ENCODE data around the gene BLOC1S6. TPM values are rescaled to one million over a fixed set of nuclear protein-coding genes. Genes with fewer than 3 reads are reported as not detected.

The BLOC1S6 gene
- total RNA-seq, 1 experiment from 2014 or later, result 40.1 TPM

DNA sequence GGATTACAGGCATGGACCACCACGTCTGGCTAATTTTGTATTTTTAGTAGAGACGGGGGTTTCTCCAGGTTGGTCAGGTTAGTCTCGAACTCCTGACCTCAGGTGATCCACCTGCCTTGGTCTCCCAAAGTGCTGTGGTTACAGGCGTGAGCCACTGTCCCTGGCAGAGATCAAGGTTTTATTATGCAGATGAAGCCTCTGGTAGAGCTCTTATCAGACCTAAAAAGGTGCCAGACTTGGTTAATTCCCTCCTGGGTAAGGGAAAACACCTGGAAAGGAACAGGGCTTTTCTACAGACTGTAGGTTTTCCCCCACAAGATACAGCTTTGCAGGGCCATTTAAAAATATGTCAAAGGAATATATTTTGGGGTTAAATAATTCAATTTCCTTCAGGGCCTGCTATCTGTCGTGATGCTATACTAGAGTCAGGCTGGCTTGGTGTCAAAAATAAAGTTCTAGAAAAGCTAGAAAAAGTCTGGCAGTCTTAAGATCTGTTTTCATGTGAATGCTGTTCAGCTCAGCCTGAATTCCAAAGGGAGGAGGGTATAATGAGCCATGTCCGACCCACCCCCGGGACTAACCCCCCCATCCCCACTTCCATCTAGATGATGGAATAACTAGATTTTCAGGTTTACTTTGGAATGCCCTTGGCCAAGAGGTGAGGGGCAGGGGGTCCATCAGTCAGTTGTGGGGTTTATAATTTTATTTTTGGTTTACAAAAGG, 1.9 kb upstream of the BLOC1S6 start:
- Histone ChIP-seq H3K79me2 (ENCODE audit: low read length) (peaks cover 34% of the 10 kb centered on the region), H3F3A (ENCODE audit: low read length, unreplicated experiment) (no peaks in the 10 kb centered on the region), H3K4me2 (ENCODE audit: low read length) (peak overlapping the region; percentile 96; the same call in 1 of the 2 replicates), H3K27ac (ENCODE audit: low read length) (no peak overlapping the region), H3K4me1 (ENCODE audit: insufficient read depth, low read length) (peaks cover 23% of the 10 kb centered on the region), H4K20me1 (ENCODE audit: low read length) (no peaks in the 10 kb centered on the region; the same call in 1 of the 2 replicates), H3K4me3 (ENCODE audit: low read length) (no peak overlapping the region), H3K36me3 (ENCODE audit: low read depth, low read length) (no peaks in the 10 kb centered on the region), H3K27me3 (ENCODE audit: low read length) (no peaks in the 10 kb centered on the region), H3K9ac (ENCODE audit: low read length) (no peak overlapping the region), H3K9me2 (replicated peaks; ENCODE audit: low read length) (no peaks in the 10 kb centered on the region), H2AFZ (ENCODE audit: low read length) (no peak overlapping the region), H3K9me3 (ENCODE audit: low read length) (no peaks in the 10 kb centered on the region)
- intact Hi-C loops (cut with micrococcal nuclease), result no loop called here
- ATAC-seq (no peak), DNase-seq (no peak)
- TF ChIP-seq EZH2 (IDR thresholded peaks at IDR 0.05; ENCODE audit: low read length, unreplicated experiment) (no peak), EZH2phosphoT487 (IDR thresholded peaks at IDR 0.05; ENCODE audit: borderline replicate concordance, low read length) (no peak), CTCF (conservative IDR thresholded peaks at IDR 0.05; ENCODE audit: low read depth, low read length) (no peak)
- ChIA-PET POLR2A (ENCODE audit: unreplicated experiment) (no interaction called here), CTCF (no interaction called here)
- BruUV-seq (replicated peaks), result no TSS peak

- intact Hi-C loops (cut with micrococcal nuclease), result no loop called here
- ChIA-PET POLR2A (ENCODE audit: unreplicated experiment) (interaction anchor here (0.8 kb wide), 1 partner anchor 25 kb away, joined by 4 read pairs; no protein-coding TSS in a partner anchor), CTCF (interaction anchor here (0.5 kb wide), 1 partner anchor 155 kb away, joined by 4 read pairs; no protein-coding TSS in a partner anchor)
- Histone ChIP-seq H3K79me2 (ENCODE audit: low read length) (peaks cover 43% of the 10 kb centered on the region), H3K9me3 (ENCODE audit: low read length) (no peaks in the 10 kb centered on the region), H3K36me3 (ENCODE audit: low read depth, low read length) (no peaks in the 10 kb centered on the region), H3F3A (ENCODE audit: low read length, unreplicated experiment) (no peaks in the 10 kb centered on the region), H3K9ac (ENCODE audit: low read length) (peak overlapping the region; percentile 98), H4K20me1 (ENCODE audit: low read length) (no peaks in the 10 kb centered on the region; the same call in 1 of the 2 replicates), H3K4me3 (ENCODE audit: low read length) (peak overlapping the region; percentile 98), H3K9me2 (replicated peaks; ENCODE audit: low read length) (no peaks in the 10 kb centered on the region), H3K27me3 (ENCODE audit: low read length) (no peaks in the 10 kb centered on the region), H3K27ac (ENCODE audit: low read length) (peak overlapping the region; percentile 93; the same call in 1 of the 2 replicates), H3K4me1 (ENCODE audit: insufficient read depth, low read length) (peaks cover 23% of the 10 kb centered on the region), H3K4me2 (ENCODE audit: low read length) (peak overlapping the region; percentile 96), H2AFZ (ENCODE audit: low read length) (peak overlapping the region; percentile 92; the same call in 1 of the 2 replicates)
- ATAC-seq, result no peak
- no TSS peak for BruUV-seq (replicated peaks)
- DNase-seq, result no peak
- TF ChIP-seq EZH2 (IDR thresholded peaks at IDR 0.05; ENCODE audit: low read length, unreplicated experiment), result no peak
- TF ChIP-seq CTCF (conservative IDR thresholded peaks at IDR 0.05; ENCODE audit: low read depth, low read length), result no peak
- no peak for TF ChIP-seq EZH2phosphoT487 (IDR thresholded peaks at IDR 0.05; ENCODE audit: borderline replicate concordance, low read length)
These were observed 1.1 kb upstream of the BLOC1S6 start for GRCh38 chr15:45586125-45586524.

DNA sequence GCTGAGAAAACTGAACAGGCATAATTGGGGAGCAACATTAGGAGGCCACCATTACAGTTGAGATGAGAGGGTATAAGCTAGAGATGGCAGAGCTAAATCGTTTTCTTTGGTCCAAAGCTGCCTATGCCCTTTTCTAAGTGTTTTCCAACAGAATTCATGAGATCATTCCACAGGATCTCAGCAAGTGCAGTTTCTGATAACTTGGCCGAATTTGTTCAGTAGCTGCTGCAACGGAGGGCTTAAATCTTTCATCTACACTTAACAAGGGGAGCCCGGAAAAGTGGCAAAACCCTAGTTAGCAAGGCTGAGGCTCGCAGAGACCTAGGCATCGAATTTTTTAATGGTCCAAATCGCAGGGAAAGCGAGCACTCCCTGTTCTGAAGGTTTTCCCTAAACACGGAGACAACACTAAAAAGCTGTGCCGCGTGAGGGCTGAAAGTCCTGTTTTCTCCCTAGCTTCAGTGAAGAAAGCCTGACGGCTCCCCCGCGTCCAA, 531 bp upstream of the BLOC1S6 start:
- Histone ChIP-seq H3K4me3 (ENCODE audit: low read length) (peak overlapping the region; percentile 98), H3K9me3 (ENCODE audit: low read length) (no peaks in the 10 kb centered on the region), H3K27me3 (ENCODE audit: low read length) (no peaks in the 10 kb centered on the region), H3K9ac (ENCODE audit: low read length) (peak overlapping the region; percentile 98), H3K4me2 (ENCODE audit: low read length) (peak overlapping the region; percentile 96), H4K20me1 (ENCODE audit: low read length) (no peaks in the 10 kb centered on the region; the same call in 1 of the 2 replicates), H3K79me2 (ENCODE audit: low read length) (peaks cover 47% of the 10 kb centered on the region), H3F3A (ENCODE audit: low read length, unreplicated experiment) (no peaks in the 10 kb centered on the region), H3K27ac (ENCODE audit: low read length) (peak overlapping the region; percentile 93), H2AFZ (ENCODE audit: low read length) (peak overlapping the region; percentile 92), H3K9me2 (replicated peaks; ENCODE audit: low read length) (no peaks in the 10 kb centered on the region), H3K36me3 (ENCODE audit: low read depth, low read length) (no peaks in the 10 kb centered on the region), H3K4me1 (ENCODE audit: insufficient read depth, low read length) (peaks cover 26% of the 10 kb centered on the region)
- TF ChIP-seq CTCF (conservative IDR thresholded peaks at IDR 0.05; ENCODE audit: low read depth, low read length) (no peak), EZH2phosphoT487 (IDR thresholded peaks at IDR 0.05; ENCODE audit: borderline replicate concordance, low read length) (no peak), EZH2 (IDR thresholded peaks at IDR 0.05; ENCODE audit: low read length, unreplicated experiment) (no peak)
- intact Hi-C loops (cut with micrococcal nuclease), result loop anchor here (1.0 kb wide), 1 partner anchor 36 kb away; no protein-coding TSS in a partner anchor
- ChIA-PET POLR2A (ENCODE audit: unreplicated experiment) (interaction anchor here (0.8 kb wide), 1 partner anchor 25 kb away, joined by 4 read pairs; no protein-coding TSS in a partner anchor), CTCF (no interaction called here)
- ATAC-seq, result no peak
- BruUV-seq (replicated peaks), result TSS peak; percentile 85
- no peak for DNase-seq

Data from PC-3 (cell line).